Thyroid gland (tissue), 4 donors: Measurements from ENCODE around the gene KDM4E.

Experiments
- CTCF ChIP-seq, 6 experiments: fragments of 200-600 bp in 3 of 6; fragments of 450-650 bp in 3 of 6; sonication (generic) in 3 of 6; IDR thresholded peaks; one replicate each; pipeline ENCODE4 v1.5.1; 2016 to 2019; ENCODE audit warnings: antibody characterized with exemption in 6 of 6, mild to moderate bottlenecking in 2 of 6, inconsistent platforms in 1 of 6, moderate library complexity in 1 of 6
- POLR2A ChIP-seq, 2 donors: fragments of 450-650 bp; IDR thresholded peaks; one replicate each; pipeline ENCODE4 v1.6.1; 2017; ENCODE audit warnings: antibody characterized with exemption in 2 of 2, mild to moderate bottlenecking in 2 of 2, moderate library complexity in 1 of 2

DNA sequence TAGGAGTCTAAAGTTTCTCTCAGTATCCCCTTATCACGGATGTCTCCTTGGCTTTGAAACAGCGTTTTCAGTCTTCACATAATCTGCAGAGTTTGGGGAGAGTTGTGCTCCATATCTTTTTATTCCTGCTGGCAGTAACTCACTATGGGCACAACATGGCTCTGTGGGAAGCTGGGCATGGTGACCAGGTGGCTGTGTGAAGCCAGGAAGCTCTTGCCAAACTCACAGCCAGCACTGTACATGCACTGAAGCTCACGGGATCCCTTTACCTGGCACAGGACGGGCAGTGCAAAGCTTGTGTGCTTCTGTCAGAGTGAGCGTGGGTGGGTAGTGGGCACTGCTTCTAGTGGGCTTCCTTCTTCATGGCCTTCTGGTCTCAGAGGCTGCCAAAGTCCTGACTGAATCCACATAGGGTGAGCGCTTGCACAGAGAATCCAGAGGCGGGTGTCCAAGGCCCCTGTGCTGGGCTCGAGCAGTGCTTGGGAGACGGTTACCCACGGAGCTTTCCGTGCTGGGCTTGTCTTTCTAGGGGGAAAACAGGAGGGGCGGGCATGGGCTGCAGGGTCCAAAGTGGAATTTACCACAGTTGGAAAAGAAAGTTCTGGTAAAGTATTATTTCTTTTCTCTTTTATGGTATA, 10.8 kb upstream of the KDM4E start:
- no peak for TF ChIP-seq CTCF (IDR thresholded peaks at IDR 0.05)
- TF ChIP-seq POLR2A (IDR thresholded peaks at IDR 0.05): no peak
